ENCODE measurements around the gene ADSS2.

GRCh38 chr1:244391761-244392160, 59.9 kb downstream of the ADSS2 start:
- TF ChIP-seq CTCF (conservative IDR thresholded peaks at IDR 0.05; ENCODE audit: low read length) (no peak), EZH2phosphoT487 (IDR thresholded peaks at IDR 0.05; ENCODE audit: borderline replicate concordance) (no peak)

Data from Loucy (cell line).